Inflammatory macrophage treated with lipopolysaccharide for 1 hour (primary cell): Measurements from ENCODE around the gene ZRANB2.

ENCODE experiments used
- DNase-seq, 2 donors: peaks; one replicate each; pipeline ENCODE4 v3.0.0-alpha.2; 2020 to 2022

ZRANB2 gene

GRCh38 chr1:71026093-71026492, 54.7 kb downstream of the ZRANB2 start:
- DNase-seq: no peak

GRCh38 chr1:71023515-71023914, 57.3 kb downstream of the ZRANB2 start:
- no peak for DNase-seq

GRCh38 chr1:71019233-71019969, 61.4 kb downstream of the ZRANB2 start:
- no peak for DNase-seq

GRCh38 chr1:71018791-71019190, 62.0 kb downstream of the ZRANB2 start:
- DNase-seq: no peak

GRCh38 chr1:71015745-71016144, 65.1 kb downstream of the ZRANB2 start:
- no peak for DNase-seq

GRCh38 chr1:71014178-71014579, 66.7 kb downstream of the ZRANB2 start:
- no peak for DNase-seq
